Measurements from ENCODE around the gene CRISPLD2.

DNA sequence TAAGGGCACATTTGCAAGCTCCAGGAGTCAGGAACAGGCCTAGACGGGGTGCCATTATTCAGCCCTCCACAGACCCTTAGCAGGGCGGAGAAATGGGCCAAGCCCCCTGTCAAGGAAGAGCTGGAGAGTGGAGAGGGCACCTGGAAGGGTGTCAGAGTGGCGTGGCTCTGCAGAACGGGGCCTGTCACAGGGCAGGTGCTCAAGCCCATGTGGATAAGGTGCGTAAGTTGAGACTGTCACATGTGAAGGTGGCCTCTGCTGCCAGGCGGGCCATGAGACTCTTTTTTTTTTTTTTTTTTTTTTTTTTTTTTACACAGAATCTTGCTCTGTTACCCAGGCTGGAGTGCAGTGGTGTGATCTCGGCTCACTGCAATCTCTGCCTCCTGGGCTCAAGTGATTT, 12.0 kb upstream of the CRISPLD2 start:
- TF ChIP-seq, protein P1, sequence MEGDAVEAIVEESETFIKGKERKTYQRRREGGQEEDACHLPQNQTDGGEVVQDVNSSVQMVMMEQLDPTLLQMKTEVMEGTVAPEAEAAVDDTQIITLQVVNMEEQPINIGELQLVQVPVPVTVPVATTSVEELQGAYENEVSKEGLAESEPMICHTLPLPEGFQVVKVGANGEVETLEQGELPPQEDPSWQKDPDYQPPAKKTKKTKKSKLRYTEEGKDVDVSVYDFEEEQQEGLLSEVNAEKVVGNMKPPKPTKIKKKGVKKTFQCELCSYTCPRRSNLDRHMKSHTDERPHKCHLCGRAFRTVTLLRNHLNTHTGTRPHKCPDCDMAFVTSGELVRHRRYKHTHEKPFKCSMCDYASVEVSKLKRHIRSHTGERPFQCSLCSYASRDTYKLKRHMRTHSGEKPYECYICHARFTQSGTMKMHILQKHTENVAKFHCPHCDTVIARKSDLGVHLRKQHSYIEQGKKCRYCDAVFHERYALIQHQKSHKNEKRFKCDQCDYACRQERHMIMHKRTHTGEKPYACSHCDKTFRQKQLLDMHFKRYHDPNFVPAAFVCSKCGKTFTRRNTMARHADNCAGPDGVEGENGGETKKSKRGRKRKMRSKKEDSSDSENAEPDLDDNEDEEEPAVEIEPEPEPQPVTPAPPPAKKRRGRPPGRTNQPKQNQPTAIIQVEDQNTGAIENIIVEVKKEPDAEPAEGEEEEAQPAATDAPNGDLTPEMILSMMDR (IDR thresholded peaks at IDR 0.05; ENCODE audit: poor library complexity, severe bottlenecking) = no peak
- TF ChIP-seq RAD21 (conservative IDR thresholded peaks at IDR 0.05) (no peak), EP300 (conservative IDR thresholded peaks at IDR 0.05; ENCODE audit: poor library complexity, severe bottlenecking) (no peak), POLR2AphosphoS5 (IDR thresholded peaks at IDR 0.05) (no peak), MXI1 (conservative IDR thresholded peaks at IDR 0.05; ENCODE audit: poor library complexity, severe bottlenecking) (no peak)
- TF ChIP-seq, protein P2, sequence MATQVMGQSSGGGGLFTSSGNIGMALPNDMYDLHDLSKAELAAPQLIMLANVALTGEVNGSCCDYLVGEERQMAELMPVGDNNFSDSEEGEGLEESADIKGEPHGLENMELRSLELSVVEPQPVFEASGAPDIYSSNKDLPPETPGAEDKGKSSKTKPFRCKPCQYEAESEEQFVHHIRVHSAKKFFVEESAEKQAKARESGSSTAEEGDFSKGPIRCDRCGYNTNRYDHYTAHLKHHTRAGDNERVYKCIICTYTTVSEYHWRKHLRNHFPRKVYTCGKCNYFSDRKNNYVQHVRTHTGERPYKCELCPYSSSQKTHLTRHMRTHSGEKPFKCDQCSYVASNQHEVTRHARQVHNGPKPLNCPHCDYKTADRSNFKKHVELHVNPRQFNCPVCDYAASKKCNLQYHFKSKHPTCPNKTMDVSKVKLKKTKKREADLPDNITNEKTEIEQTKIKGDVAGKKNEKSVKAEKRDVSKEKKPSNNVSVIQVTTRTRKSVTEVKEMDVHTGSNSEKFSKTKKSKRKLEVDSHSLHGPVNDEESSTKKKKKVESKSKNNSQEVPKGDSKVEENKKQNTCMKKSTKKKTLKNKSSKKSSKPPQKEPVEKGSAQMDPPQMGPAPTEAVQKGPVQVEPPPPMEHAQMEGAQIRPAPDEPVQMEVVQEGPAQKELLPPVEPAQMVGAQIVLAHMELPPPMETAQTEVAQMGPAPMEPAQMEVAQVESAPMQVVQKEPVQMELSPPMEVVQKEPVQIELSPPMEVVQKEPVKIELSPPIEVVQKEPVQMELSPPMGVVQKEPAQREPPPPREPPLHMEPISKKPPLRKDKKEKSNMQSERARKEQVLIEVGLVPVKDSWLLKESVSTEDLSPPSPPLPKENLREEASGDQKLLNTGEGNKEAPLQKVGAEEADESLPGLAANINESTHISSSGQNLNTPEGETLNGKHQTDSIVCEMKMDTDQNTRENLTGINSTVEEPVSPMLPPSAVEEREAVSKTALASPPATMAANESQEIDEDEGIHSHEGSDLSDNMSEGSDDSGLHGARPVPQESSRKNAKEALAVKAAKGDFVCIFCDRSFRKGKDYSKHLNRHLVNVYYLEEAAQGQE (IDR thresholded peaks at IDR 0.05; ENCODE audit: borderline replicate concordance) = no peak
